ENCODE measurements around the gene RRP1. TPM values are rescaled to one million over a fixed set of nuclear protein-coding genes. Genes with fewer than 3 reads are reported as not detected.
A peak's percentile ranks its signal among the peaks of the same experiment; 100 is the strongest.

Gene RRP1
- total RNA-seq, 1 donor from 2014 or later = 18.2 TPM

- peaks cover 0 to 59% of the 10 kb centered on the region in 2 donors for H3K36me3 ChIP-seq
- TF ChIP-seq POLR2AphosphoS5 (IDR thresholded peaks at IDR 0.05; ENCODE audit: insufficient read depth in 1 of 2, low read depth in 1 of 2) (no peak), CTCF (IDR thresholded peaks at IDR 0.05) (no peak)
- DNase-seq (ENCODE audit: extremely low spot score in 2 of 2) = no peak
- H3K9me3 ChIP-seq = no peaks in the 10 kb centered on the region
- H3K27ac ChIP-seq = no peak overlapping the region
- no peak overlapping the region for H3K4me3 ChIP-seq
- no peaks in the 10 kb centered on the region for H3K27me3 ChIP-seq
- H3K4me1 ChIP-seq = peaks cover 20% of the 10 kb centered on the region
- intact Hi-C loops (cut with DNase I) = loop anchor here (10.0 kb wide), 1 partner anchor 51 kb away; no protein-coding TSS in a partner anchor
Observed at GRCh38 chr21:43753439-43753799, 36.0 kb upstream of the RRP1 start.

GRCh38 chr21:43754948-43755781 is 34.2 kb upstream of the RRP1 start:
- no peak overlapping the region for H3K4me3 ChIP-seq
- H3K4me1 ChIP-seq = peaks cover 34% of the 10 kb centered on the region
- no peaks in the 10 kb centered on the region for H3K9me3 ChIP-seq
- no peak overlapping the region for H3K27ac ChIP-seq
- TF ChIP-seq CTCF (IDR thresholded peaks at IDR 0.05) = no peak
- TF ChIP-seq POLR2A (IDR thresholded peaks at IDR 0.05) = no peak
- TF ChIP-seq POLR2AphosphoS5 (IDR thresholded peaks at IDR 0.05; ENCODE audit: insufficient read depth in 1 of 2, low read depth in 1 of 2) = no peak
- no peak for DNase-seq (ENCODE audit: extremely low spot score in 2 of 2)
- no peaks in the 10 kb centered on the region for H3K27me3 ChIP-seq
- peaks cover 0 to 45% of the 10 kb centered on the region in 2 donors for H3K36me3 ChIP-seq
- intact Hi-C loops (cut with DNase I) = loop anchor here (10.0 kb wide), 1 partner anchor 50 kb away; no protein-coding TSS in a partner anchor

- Histone ChIP-seq H3K4me3 (no peak overlapping the region), H3K4me1 (peaks cover 34% of the 10 kb centered on the region), H3K27me3 (no peaks in the 10 kb centered on the region), H3K9me3 (no peaks in the 10 kb centered on the region), H3K36me3 (peaks cover 0 to 45% of the 10 kb centered on the region in 2 donors), H3K27ac (no peak overlapping the region)
- intact Hi-C loops (cut with DNase I) = loop anchor here (10.0 kb wide), 1 partner anchor 49 kb away; no protein-coding TSS in a partner anchor
- no peak for DNase-seq (ENCODE audit: extremely low spot score in 2 of 2)
- TF ChIP-seq POLR2A (IDR thresholded peaks at IDR 0.05) (no peak), CTCF (IDR thresholded peaks at IDR 0.05) (no peak), POLR2AphosphoS5 (IDR thresholded peaks at IDR 0.05; ENCODE audit: insufficient read depth in 1 of 2, low read depth in 1 of 2) (no peak)
Observed at GRCh38 chr21:43755820-43756594, 33.4 kb upstream of the RRP1 start.

- intact Hi-C loops (cut with DNase I) = loop anchor here (10.0 kb wide), 1 partner anchor 47 kb away; no protein-coding TSS in a partner anchor
- H3K27me3 ChIP-seq = no peaks in the 10 kb centered on the region
- H3K36me3 ChIP-seq = peaks cover 0 to 45% of the 10 kb centered on the region in 2 donors
- no peaks in the 10 kb centered on the region for H3K9me3 ChIP-seq
- H3K4me3 ChIP-seq = peak overlapping the region in 1 of 2 donors; percentile 34
- no peak for TF ChIP-seq POLR2A (IDR thresholded peaks at IDR 0.05)
- no peak for TF ChIP-seq CTCF (IDR thresholded peaks at IDR 0.05)
- TF ChIP-seq POLR2AphosphoS5 (IDR thresholded peaks at IDR 0.05; ENCODE audit: insufficient read depth in 1 of 2, low read depth in 1 of 2) = no peak
- H3K4me1 ChIP-seq = peaks cover 41% of the 10 kb centered on the region
- H3K27ac ChIP-seq = peak overlapping the region; percentile 88
- DNase-seq (ENCODE audit: extremely low spot score in 2 of 2) = no peak
Observed at GRCh38 chr21:43757601-43758000, 31.8 kb upstream of the RRP1 start.

Measured in vagina (tissue), 2 donors.